Measurements from ENCODE around the gene PPFIBP1. TPM values are rescaled to one million over a fixed set of nuclear protein-coding genes. Genes with fewer than 3 reads are reported as not detected.
"Not testable (repeated sequence)": the region's sequence is repeated elsewhere in the genome, so short reads cannot be mapped to it uniquely, and the experiment has no call there.

Gene PPFIBP1
- total RNA-seq, 4 donors from 2014 or later, result 47.2 to 77.3 (median 52.7) TPM

- TF ChIP-seq POLR2A (IDR thresholded peaks at IDR 0.05) (no peak), CTCF (IDR thresholded peaks at IDR 0.05) (no peak)
- intact Hi-C loops (cut with DNase I; ENCODE audit: low total_unique reads), result no loop called here
- WGBS, 2 donors, result 77 to 84% methylated on average over 4 of the region's 4 CpGs
- no peak overlapping the region for H3K4me3 ChIP-seq (ENCODE audit: low read depth, poor library complexity, severe bottlenecking)
- DNase-seq (ENCODE audit: low spot score in 2 of 2), result no peak
Measured at GRCh38 chr12:27577688-27578087, 53.7 kb downstream of the PPFIBP1 start.

- no peak for TF ChIP-seq POLR2A (IDR thresholded peaks at IDR 0.05)
- no peak for TF ChIP-seq CTCF (IDR thresholded peaks at IDR 0.05)
- intact Hi-C loops (cut with DNase I; ENCODE audit: low total_unique reads), result no loop called here
- H3K4me3 ChIP-seq (ENCODE audit: low read depth, poor library complexity, severe bottlenecking), result no peak overlapping the region
- DNase-seq (ENCODE audit: low spot score in 2 of 2), result no peak
- 85 to 87% methylated on average over 7 of the region's 7 CpGs for WGBS, 2 donors
Measured at GRCh38 chr12:27578689-27579372, 54.8 kb downstream of the PPFIBP1 start.

- TF ChIP-seq POLR2A (IDR thresholded peaks at IDR 0.05), result no peak
- no peak for DNase-seq (ENCODE audit: low spot score in 2 of 2)
- H3K4me3 ChIP-seq (ENCODE audit: low read depth, poor library complexity, severe bottlenecking), result no peak overlapping the region
- intact Hi-C loops (cut with DNase I; ENCODE audit: low total_unique reads), result no loop called here
- 70 to 77% methylated on average over 9 of the region's 9 CpGs for WGBS, 2 donors
Measured at GRCh38 chr12:27580561-27581330, 56.7 kb downstream of the PPFIBP1 start.

- 96 to 100% methylated on average over 1 of the region's 1 CpG for WGBS, 2 donors
- DNase-seq (ENCODE audit: low spot score in 2 of 2); intact Hi-C loops (cut with DNase I; ENCODE audit: low total_unique reads); H3K4me3 ChIP-seq (ENCODE audit: low read depth, poor library complexity, severe bottlenecking): not testable (repeated sequence)
Measured at GRCh38 chr12:27581331-27581671, 57.3 kb downstream of the PPFIBP1 start.

GRCh38 chr12:27581833-27582232 lies 57.8 kb downstream of the PPFIBP1 start:
- intact Hi-C loops (cut with DNase I; ENCODE audit: low total_unique reads); H3K4me3 ChIP-seq (ENCODE audit: low read depth, poor library complexity, severe bottlenecking); DNase-seq (ENCODE audit: low spot score in 2 of 2): not testable (repeated sequence)
- 71 to 83% methylated on average over 3 of the region's 3 CpGs for WGBS, 2 donors

- DNase-seq (ENCODE audit: low spot score in 2 of 2); intact Hi-C loops (cut with DNase I; ENCODE audit: low total_unique reads); H3K4me3 ChIP-seq (ENCODE audit: low read depth, poor library complexity, severe bottlenecking): not testable (repeated sequence)
- 39 to 63% methylated on average over 5 of the region's 5 CpGs for WGBS, 2 donors
Measured at GRCh38 chr12:27582445-27582844, 58.4 kb downstream of the PPFIBP1 start.

GRCh38 chr12:27583057-27583797 lies 59.2 kb downstream of the PPFIBP1 start:
- WGBS, 2 donors, result 52 to 58% methylated on average over 3 of the region's 3 CpGs
- DNase-seq (ENCODE audit: low spot score in 2 of 2), result no peak
- no peak overlapping the region for H3K4me3 ChIP-seq (ENCODE audit: low read depth, poor library complexity, severe bottlenecking)
- TF ChIP-seq CTCF (IDR thresholded peaks at IDR 0.05) (no peak), POLR2A (IDR thresholded peaks at IDR 0.05) (no peak)
- intact Hi-C loops (cut with DNase I; ENCODE audit: low total_unique reads), result no loop called here

Data from lower leg skin (tissue), 4 donors.